GM12878 (cell line): ENCODE measurements around the gene RASGRF2. TPM values are rescaled to one million over a fixed set of nuclear protein-coding genes. Genes with fewer than 3 reads are reported as not detected.

Source experiments
- ATAC-seq: fragments of 200-7000 bp; cut with Tn5 transposase; 3 replicates; pipeline ENCODE4 v1.9.1; 2020; ENCODE audit warnings: mild to moderate bottlenecking, moderate library complexity
- BruUV-seq: library from RNA; stranded (reverse); fragments of 400-500 nt; replicated peaks from 2 replicates; lab custom pipeline; 2021; lab: Mats Ljungman, UMichigan
- CTCF ChIA-PET: fragments of 300-600 bp; sonication (Branson Sonifier 250); formaldehyde crosslinking; extraction: SDS; loops from one replicate; lab custom pipeline; 2021; ENCODE audit warnings: inconsistent platforms; lab: Yijun Ruan, JAX
- POLR2A ChIA-PET: fragments of 350-600 bp; formaldehyde crosslinking; extraction: SDS; loops from one replicate; lab custom pipeline; 2021; ENCODE audit warnings: inconsistent platforms; lab: Charles Lee
- RAD21 ChIA-PET: fragments of 300-600 bp; sonication (Branson Sonifier 250); formaldehyde crosslinking; loops from one replicate; lab custom pipeline; 2023; ENCODE audit warnings: antibody characterized with exemption; ENCODE audit not compliant: unreplicated experiment; lab: Charles Lee
- SMC1A ChIA-PET: fragments of 300-600 bp; sonication (Branson Sonifier 250); formaldehyde crosslinking; loops from one replicate; lab custom pipeline; 2023; ENCODE audit not compliant: unreplicated experiment, uncharacterized antibody; lab: Charles Lee
- DNase-seq: peaks from one replicate; pipeline ENCODE4 v3.0.0-alpha.2; 2011; ENCODE audit warnings: low read depth, low spot score
- FAIRE-seq: peaks from 3 replicates; lab custom pipeline; 2011; peaks lifted over from hg19 to GRCh38; lab: Jason Lieb, UNC
- H2AFZ ChIP-seq: 2 replicates; pipeline ENCODE4 v1.6.0; 2011; ENCODE audit warnings: low read depth, low read length, control low read depth; ENCODE audit not compliant: control insufficient read depth
- H3K27ac ChIP-seq: 2 replicates; pipeline ENCODE4 v1.5.1; 2011; ENCODE audit warnings: control low read depth; ENCODE audit not compliant: control insufficient read depth, insufficient read depth
- H3K27me3 ChIP-seq, 2 experiments: replicated peaks in 1 of 2; 2 replicates each; pipeline versions ENCODE4 v1.6.0 to v1.6.1; 2011; ENCODE audit warnings: low read length in 1 of 2; ENCODE audit not compliant: control insufficient read depth in 2 of 2, insufficient read depth in 2 of 2
- H3K36me3 ChIP-seq, 2 experiments: 2 replicates each; pipeline ENCODE4 v1.5.1; 2011; ENCODE audit warnings: low read length in 1 of 2; ENCODE audit not compliant: control insufficient read depth in 2 of 2, insufficient read depth in 2 of 2
- H3K4me1 ChIP-seq: 2 replicates; pipeline ENCODE4 v1.6.1; 2011; ENCODE audit warnings: mild to moderate bottlenecking, low read length, moderate library complexity, mixed read lengths; ENCODE audit not compliant: control insufficient read depth, insufficient read depth
- H3K4me2 ChIP-seq: 2 replicates; pipeline ENCODE4 v1.6.0; 2011; ENCODE audit warnings: control low read depth; ENCODE audit not compliant: control insufficient read depth, insufficient read depth
- H3K4me3 ChIP-seq: fragments of 200-600 bp; sonication (generic); 2 replicates; pipeline ENCODE4 v1.5.1; 2016
- H3K79me2 ChIP-seq: 2 replicates; pipeline ENCODE4 v1.6.0; 2011; ENCODE audit warnings: low read length; ENCODE audit not compliant: control insufficient read depth, insufficient read depth
- H3K9ac ChIP-seq: 2 replicates; pipeline ENCODE4 v1.8.0; 2011; ENCODE audit warnings: low read length, control low read depth, mixed read lengths; ENCODE audit not compliant: control insufficient read depth, insufficient read depth
- H3K9me3 ChIP-seq: replicated peaks from 3 replicates; pipeline ENCODE4 v1.5.1; 2011; ENCODE audit warnings: mild to moderate bottlenecking, low read length; ENCODE audit not compliant: control insufficient read depth, insufficient read depth
- H4K20me1 ChIP-seq: 2 replicates; pipeline ENCODE4 v1.6.0; 2011; ENCODE audit not compliant: control insufficient read depth, insufficient read depth
- CBFB ChIP-seq: IDR thresholded peaks from 2 replicates; pipeline ENCODE4 v1.6.1; 2016; ENCODE audit warnings: antibody characterized with exemption, low read depth
- CHD2 ChIP-seq: IDR thresholded peaks from 2 replicates; pipeline ENCODE4 v1.6.1; 2011; ENCODE audit warnings: low read depth, low read length, improper control_type of control experiment, borderline replicate concordance
- CREM ChIP-seq: IDR thresholded peaks from 2 replicates; pipeline ENCODE4 v1.6.1; 2014; ENCODE audit warnings: antibody characterized with exemption, low read depth
- GATAD2B ChIP-seq: fragments of 450-650 bp; conservative IDR thresholded peaks from 2 replicates; pipeline ENCODE4 v1.6.1; 2017; ENCODE audit warnings: low read depth, mild to moderate bottlenecking, moderate library complexity
- HCFC1 ChIP-seq: fragments of 150-350 bp; IDR thresholded peaks from 2 replicates; pipeline ENCODE4 v1.6.1; 2014; ENCODE audit warnings: low read length
- MTA3 ChIP-seq: IDR thresholded peaks from 2 replicates; pipeline ENCODE4 v1.6.1; 2012; ENCODE audit warnings: low read length, inconsistent platforms, borderline replicate concordance
- NBN ChIP-seq: fragments of 450-650 bp; IDR thresholded peaks from 2 replicates; pipeline ENCODE4 v1.6.1; 2016
- NFYB ChIP-seq: IDR thresholded peaks from 2 replicates; pipeline ENCODE4 v1.6.1; 2011; ENCODE audit warnings: low read depth, mild to moderate bottlenecking, low read length, improper control_type of control experiment, moderate library complexity; ENCODE audit not compliant: insufficient read depth
- SIN3A ChIP-seq: IDR thresholded peaks from 2 replicates; pipeline ENCODE4 v1.6.1; 2012; ENCODE audit warnings: low read depth, low read length, improper control_type of control experiment
- SMARCA5 ChIP-seq: fragments of 450-650 bp; IDR thresholded peaks from 2 replicates; pipeline ENCODE4 v1.6.1; 2017; ENCODE audit warnings: mild to moderate bottlenecking
- WGBS: methylation state at CpG from one replicate; pipeline ENCODE4 v1.1.6; 2016; ENCODE audit warnings: low lambda C conversion rate; ENCODE audit not compliant: insufficient replicate concordance, insufficient coverage; ENCODE audit errors: missing lambda C conversion rate; 5-methylcytosine and 5-hydroxymethylcytosine counted together
- in situ Hi-C: fragments of 300-500 bp; cut with MboI; formaldehyde crosslinking; loops from 9 replicates; pipeline ENCODE4 v1.14.3; 2018; ENCODE audit warnings: mixed read lengths
- intact Hi-C: fragments of 100-400 bp; cut with micrococcal nuclease; formaldehyde crosslinking; loops from one replicate; pipeline ENCODE4 v1.14.2; 2022; ENCODE audit not compliant: unreplicated experiment
- polyA plus RNA-seq, 11 experiments: library from polyadenylated mRNA; depleted of rRNA in 4 of 11; unstranded in 6 of 11; stranded (reverse) in 5 of 11; fragments of >200 nt; fragmentation: Nextera tagmentation in 4 of 11; fragmentation: Illumina TruSeq in 1 of 11; extraction: Ambion mirVana in 4 of 11; extraction: Trizol in 1 of 11; gene quantifications; 1 replicate in 1 of 11; 2 replicates in 10 of 11; pipeline versions ENCODE4 v1.2.1 to v1.2.3, GENCODE V29; 2011 to 2016; ENCODE audit warnings: inconsistent platforms in 2 of 11, missing spikeins in 2 of 11, low read depth in 1 of 11
- total RNA-seq, 4 experiments: library from RNA; depleted of rRNA in 3 of 4; stranded (reverse); fragments of >200 nt in 3 of 4; fragmentation: Illumina TruSeq in 1 of 4; extraction: Trizol in 1 of 4; gene quantifications; 2 replicates each; pipeline versions ENCODE4 v1.2.1 to v1.2.3, GENCODE V29; 2013 to 2021
- TF ChIP-seq, protein P1 (sequence below): fragments of 450-650 bp; IDR thresholded peaks from 2 replicates; pipeline ENCODE4 v1.6.1; 2017; ENCODE audit warnings: antibody characterized with exemption, mild to moderate bottlenecking, moderate library complexity
- TF ChIP-seq, protein P2 (sequence below): IDR thresholded peaks from 2 replicates; pipeline ENCODE4 v1.6.1; 2012; ENCODE audit warnings: low read length, inconsistent platforms
- TF ChIP-seq, protein P3 (sequence below): IDR thresholded peaks from 2 replicates; pipeline ENCODE4 v1.6.1; 2012; ENCODE audit warnings: low read depth, low read length, improper control_type of control experiment

The RASGRF2 gene
- total and polyA plus RNA-seq, 10 of the 15 experiments (the other 5 are each of a cell fraction or from before 2014, with no cell fraction given), result 0.05 to 0.24 (median 0.07) TPM

DNA sequence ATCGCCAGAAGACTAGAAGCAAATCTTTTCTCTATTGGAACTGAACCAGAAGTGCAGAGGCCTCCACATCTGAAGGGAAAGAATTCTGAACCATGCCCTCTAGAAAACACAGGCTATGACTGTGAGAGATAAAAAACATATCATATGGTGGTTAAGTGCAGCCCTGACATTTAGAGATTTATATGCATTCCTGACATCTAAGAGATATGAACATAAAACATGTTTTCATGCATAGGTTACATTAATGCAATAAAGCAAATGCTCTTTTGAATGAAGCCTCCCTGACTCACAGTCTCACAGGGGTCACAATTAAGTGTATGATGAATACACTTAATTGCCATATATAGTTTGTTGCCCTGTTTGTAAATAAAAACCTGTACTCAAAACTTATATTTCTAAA, 244.0 kb downstream of the RASGRF2 start (continued):
- TF ChIP-seq, protein P1, sequence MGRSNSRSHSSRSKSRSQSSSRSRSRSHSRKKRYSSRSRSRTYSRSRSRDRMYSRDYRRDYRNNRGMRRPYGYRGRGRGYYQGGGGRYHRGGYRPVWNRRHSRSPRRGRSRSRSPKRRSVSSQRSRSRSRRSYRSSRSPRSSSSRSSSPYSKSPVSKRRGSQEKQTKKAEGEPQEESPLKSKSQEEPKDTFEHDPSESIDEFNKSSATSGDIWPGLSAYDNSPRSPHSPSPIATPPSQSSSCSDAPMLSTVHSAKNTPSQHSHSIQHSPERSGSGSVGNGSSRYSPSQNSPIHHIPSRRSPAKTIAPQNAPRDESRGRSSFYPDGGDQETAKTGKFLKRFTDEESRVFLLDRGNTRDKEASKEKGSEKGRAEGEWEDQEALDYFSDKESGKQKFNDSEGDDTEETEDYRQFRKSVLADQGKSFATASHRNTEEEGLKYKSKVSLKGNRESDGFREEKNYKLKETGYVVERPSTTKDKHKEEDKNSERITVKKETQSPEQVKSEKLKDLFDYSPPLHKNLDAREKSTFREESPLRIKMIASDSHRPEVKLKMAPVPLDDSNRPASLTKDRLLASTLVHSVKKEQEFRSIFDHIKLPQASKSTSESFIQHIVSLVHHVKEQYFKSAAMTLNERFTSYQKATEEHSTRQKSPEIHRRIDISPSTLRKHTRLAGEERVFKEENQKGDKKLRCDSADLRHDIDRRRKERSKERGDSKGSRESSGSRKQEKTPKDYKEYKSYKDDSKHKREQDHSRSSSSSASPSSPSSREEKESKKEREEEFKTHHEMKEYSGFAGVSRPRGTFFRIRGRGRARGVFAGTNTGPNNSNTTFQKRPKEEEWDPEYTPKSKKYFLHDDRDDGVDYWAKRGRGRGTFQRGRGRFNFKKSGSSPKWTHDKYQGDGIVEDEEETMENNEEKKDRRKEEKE, result no peak
- TF ChIP-seq NFYB (no peak), MTA3 (no peak), SMARCA5 (no peak), CHD2 (no peak)

DNA sequence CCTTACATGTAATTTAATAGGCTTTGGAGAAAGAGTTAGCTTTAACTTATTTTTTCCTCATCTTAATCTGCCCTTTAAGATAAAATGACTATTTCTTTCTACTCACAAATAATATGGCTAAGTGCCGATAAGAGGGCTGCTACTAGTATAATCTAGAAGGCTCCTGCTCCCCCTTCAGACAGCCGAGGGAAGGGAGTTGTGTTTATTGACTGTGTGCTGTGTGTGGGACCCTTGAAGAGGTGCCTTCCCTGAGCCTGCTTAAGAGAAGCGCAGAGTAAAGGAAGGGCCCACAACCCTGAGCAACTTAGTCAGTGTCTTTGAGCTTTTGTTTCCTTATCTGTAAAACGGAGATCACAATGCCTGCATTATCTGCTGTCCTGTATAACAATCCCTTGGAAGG, 244.9 kb downstream of the RASGRF2 start:
- BruUV-seq, result no TSS peak
- ATAC-seq, result no peak
- ChIA-PET CTCF (interaction anchor here (0.8 to 4.0 kb wide), 5 partner anchors 12 to 97 kb away, joined by 3 to 31 read pairs (median 5); partner anchors contain the start of gene ZCCHC9), SMC1A (interaction anchor here (1.2 to 3.2 kb wide), 2 partner anchors 21 to 94 kb away, joined by 4 to 11 read pairs; no protein-coding TSS in a partner anchor), RAD21 (interaction anchor here (1.0 kb wide), 1 partner anchor 17 kb away, joined by 3 read pairs; no protein-coding TSS in a partner anchor), POLR2A (interaction anchor here (0.6 kb wide), 1 partner anchor 553 kb away, joined by 3 read pairs; no protein-coding TSS in a partner anchor)
- Histone ChIP-seq H2AFZ (no peak overlapping the region), H3K27ac (no peak overlapping the region), H3K79me2 (no peaks in the 10 kb centered on the region), H3K9me3 (no peaks in the 10 kb centered on the region), H3K9ac (no peak overlapping the region), H3K36me3 (no peaks in the 10 kb centered on the region), H3K4me1 (no peaks in the 10 kb centered on the region), H3K4me2 (no peak overlapping the region), H3K27me3 (no peaks in the 10 kb centered on the region), H4K20me1 (no peaks in the 10 kb centered on the region), H3K4me3 (no peak overlapping the region)
- in situ Hi-C loops, result no loop called here
- intact Hi-C loops, result no loop called here
- no peak for DNase-seq
- WGBS, result 60% methylated on average over 4 of the region's 4 CpGs
- no peak for FAIRE-seq
- no peak for TF ChIP-seq SIN3A
- TF ChIP-seq CBFB, result no peak
- TF ChIP-seq, protein P2, sequence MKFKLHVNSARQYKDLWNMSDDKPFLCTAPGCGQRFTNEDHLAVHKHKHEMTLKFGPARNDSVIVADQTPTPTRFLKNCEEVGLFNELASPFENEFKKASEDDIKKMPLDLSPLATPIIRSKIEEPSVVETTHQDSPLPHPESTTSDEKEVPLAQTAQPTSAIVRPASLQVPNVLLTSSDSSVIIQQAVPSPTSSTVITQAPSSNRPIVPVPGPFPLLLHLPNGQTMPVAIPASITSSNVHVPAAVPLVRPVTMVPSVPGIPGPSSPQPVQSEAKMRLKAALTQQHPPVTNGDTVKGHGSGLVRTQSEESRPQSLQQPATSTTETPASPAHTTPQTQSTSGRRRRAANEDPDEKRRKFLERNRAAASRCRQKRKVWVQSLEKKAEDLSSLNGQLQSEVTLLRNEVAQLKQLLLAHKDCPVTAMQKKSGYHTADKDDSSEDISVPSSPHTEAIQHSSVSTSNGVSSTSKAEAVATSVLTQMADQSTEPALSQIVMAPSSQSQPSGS, result no peak
- TF ChIP-seq, protein P3, sequence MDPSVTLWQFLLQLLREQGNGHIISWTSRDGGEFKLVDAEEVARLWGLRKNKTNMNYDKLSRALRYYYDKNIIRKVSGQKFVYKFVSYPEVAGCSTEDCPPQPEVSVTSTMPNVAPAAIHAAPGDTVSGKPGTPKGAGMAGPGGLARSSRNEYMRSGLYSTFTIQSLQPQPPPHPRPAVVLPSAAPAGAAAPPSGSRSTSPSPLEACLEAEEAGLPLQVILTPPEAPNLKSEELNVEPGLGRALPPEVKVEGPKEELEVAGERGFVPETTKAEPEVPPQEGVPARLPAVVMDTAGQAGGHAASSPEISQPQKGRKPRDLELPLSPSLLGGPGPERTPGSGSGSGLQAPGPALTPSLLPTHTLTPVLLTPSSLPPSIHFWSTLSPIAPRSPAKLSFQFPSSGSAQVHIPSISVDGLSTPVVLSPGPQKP, result no peak
- no peak for TF ChIP-seq HCFC1
- TF ChIP-seq NBN, result no peak
- no peak for TF ChIP-seq GATAD2B
- no peak for TF ChIP-seq CREM
